ENCODE measurements around the gene FCHSD2.

DNA sequence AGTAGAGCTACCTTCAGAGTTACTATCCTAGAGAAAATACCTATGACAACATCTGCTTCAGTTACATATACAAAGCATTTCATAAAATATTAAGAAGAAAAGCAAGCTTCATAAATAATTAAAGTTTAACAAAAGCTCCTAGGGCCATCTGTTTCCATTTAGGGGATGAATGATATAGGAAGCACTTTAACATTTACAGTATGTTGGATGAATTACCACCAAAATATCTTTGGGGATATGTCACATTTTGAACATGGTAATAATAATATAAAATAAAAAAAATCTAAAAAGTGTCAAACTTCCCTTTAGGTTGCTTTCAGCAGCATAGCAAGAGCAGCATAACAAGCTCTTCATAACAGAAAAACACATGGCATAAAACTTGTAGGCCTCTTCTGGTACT, 223.3 kb downstream of the FCHSD2 start:
- TF ChIP-seq, protein P1, sequence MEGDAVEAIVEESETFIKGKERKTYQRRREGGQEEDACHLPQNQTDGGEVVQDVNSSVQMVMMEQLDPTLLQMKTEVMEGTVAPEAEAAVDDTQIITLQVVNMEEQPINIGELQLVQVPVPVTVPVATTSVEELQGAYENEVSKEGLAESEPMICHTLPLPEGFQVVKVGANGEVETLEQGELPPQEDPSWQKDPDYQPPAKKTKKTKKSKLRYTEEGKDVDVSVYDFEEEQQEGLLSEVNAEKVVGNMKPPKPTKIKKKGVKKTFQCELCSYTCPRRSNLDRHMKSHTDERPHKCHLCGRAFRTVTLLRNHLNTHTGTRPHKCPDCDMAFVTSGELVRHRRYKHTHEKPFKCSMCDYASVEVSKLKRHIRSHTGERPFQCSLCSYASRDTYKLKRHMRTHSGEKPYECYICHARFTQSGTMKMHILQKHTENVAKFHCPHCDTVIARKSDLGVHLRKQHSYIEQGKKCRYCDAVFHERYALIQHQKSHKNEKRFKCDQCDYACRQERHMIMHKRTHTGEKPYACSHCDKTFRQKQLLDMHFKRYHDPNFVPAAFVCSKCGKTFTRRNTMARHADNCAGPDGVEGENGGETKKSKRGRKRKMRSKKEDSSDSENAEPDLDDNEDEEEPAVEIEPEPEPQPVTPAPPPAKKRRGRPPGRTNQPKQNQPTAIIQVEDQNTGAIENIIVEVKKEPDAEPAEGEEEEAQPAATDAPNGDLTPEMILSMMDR (IDR thresholded peaks at IDR 0.05; ENCODE audit: borderline replicate concordance, extremely low read depth, low read length, poor library complexity, severe bottlenecking) = no peak
- no peak for TF ChIP-seq EZH2 (IDR thresholded peaks at IDR 0.05; ENCODE audit: borderline replicate concordance, low read depth, low read length, severe bottlenecking)

Data from DND-41 (cell line).